8988T (cell line): ENCODE measurements around the gene PTPRM.
"Not testable (repeated sequence)": the region's sequence is repeated elsewhere in the genome, so short reads cannot be mapped to it uniquely, and the experiment has no call there.

Experiments used
- DNase-seq: peaks from one replicate; pipeline ENCODE4 v3.0.0; 2011

PTPRM gene

DNA sequence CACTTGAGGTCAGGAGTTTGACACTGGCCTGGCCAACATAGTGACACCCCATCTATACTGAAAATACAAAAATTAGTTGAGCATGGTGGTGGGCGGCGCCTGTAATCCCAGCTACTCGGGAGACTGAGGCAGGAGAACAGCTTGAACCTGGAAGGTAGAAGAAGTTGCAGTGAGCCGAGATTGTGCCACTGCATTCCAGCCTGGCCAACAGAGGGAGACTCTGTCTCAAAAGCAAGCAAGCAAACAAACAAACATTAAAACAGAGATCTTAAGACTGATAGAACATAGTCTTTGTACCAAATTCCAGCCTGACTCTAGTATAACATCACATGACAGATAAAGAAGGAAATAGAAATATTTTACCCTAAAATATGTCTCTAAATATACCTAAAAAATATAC is 168.1 kb downstream of the PTPRM start:
- no peak for DNase-seq

DNA sequence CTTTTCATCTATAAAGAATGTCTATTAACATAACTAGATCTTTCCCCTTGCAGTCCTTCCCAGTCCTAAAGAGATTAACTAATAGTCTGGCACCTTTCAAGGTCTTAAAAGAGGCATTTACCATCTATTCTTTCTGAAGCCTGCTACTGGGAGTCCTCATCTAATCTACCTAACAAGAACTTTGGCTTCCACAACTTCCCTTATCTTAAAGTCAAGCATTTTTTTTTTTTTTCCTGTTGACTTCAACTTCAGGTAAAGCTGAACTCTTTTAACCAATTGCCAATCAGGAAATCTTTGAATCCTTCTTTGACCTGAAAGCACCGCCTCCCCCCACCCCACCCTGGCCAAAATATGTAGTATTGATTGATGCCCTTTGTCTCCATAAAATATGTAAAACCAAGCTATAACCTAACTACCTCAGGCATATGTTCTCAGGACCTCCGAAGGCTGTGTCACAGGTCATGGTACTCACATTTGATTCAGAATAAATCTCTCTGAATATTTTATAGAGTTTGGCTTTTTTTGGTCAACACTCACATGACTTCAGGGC is 168.6 kb downstream of the PTPRM start:
- DNase-seq: no peak

- DNase-seq: not testable (repeated sequence)
Measured at GRCh38 chr18:7736526-7736925, 169.4 kb downstream of the PTPRM start.

- DNase-seq: no peak
Measured at GRCh38 chr18:7737550-7737949, 170.4 kb downstream of the PTPRM start.

DNA sequence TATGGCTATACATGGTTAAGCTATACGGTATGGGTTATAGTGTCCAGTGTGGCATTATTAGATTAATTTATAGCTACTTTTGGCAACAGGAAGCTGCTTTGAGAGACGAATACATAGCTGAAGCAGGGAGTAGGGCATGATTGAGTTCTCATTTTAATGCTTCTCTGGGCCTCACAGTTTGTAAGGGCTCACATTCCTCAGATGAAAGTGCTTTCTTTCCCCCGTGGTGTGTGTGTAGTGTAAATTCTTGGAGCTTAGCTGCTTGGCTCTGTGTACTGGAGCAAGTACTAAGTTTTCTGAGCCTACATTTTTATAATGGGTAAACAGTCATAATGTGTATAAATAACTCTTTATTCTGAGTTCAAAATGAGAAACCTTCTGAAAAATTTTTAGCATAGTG is 173.7 kb downstream of the PTPRM start:
- no peak for DNase-seq

DNA sequence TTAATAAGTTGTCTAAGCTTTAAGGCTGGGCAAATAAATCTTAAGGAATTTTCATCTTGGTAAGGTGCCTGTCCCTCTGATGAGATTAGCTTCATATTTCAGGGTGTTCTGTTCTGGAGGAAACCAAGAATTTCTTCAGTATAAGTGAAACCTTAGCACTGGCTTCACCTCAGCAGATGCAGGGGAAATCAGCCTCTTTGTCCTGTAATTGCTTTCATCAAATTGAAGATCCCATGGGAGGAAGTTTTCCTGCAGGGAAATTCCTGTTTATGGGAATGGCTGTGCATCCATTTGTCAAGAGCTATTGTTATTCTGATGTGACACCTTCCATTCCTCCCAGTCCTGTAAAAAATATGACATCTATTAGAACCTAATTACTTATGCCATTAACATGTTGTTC is 174.5 kb downstream of the PTPRM start:
- no peak for DNase-seq

- DNase-seq: no peak
Measured at GRCh38 chr18:7742224-7742623, 175.1 kb downstream of the PTPRM start.

DNA sequence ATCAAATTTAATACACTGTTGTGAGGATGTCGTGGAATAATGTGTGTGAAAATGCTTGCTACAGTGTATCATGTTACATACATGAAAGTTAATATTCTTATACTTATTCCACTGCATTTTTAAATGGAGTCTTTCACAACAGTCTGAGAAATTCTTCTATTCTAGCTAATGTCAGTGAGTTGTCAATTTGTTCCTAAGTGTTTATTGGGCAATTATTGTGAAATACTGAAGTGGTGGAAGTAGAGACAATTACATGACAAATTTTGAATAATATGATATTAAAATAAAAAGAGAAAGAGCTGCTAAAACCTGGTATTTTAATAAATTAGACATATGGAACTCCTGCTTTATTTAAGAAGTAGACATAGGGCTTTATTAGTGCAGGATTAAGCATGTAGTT is 176.1 kb downstream of the PTPRM start:
- no peak for DNase-seq

GRCh38 chr18:7746106-7746505 is 179.0 kb downstream of the PTPRM start:
- DNase-seq: no peak

- no peak for DNase-seq
Measured at GRCh38 chr18:7748251-7749007, 181.3 kb downstream of the PTPRM start.

GRCh38 chr18:7749008-7749405 is 181.9 kb downstream of the PTPRM start:
- DNase-seq: no peak

- no peak for DNase-seq
Measured at GRCh38 chr18:7749510-7749981, 182.4 kb downstream of the PTPRM start.

GRCh38 chr18:7750095-7750663 is 183.1 kb downstream of the PTPRM start:
- no peak for DNase-seq

GRCh38 chr18:7750966-7751365 is 183.8 kb downstream of the PTPRM start:
- DNase-seq: no peak

DNA sequence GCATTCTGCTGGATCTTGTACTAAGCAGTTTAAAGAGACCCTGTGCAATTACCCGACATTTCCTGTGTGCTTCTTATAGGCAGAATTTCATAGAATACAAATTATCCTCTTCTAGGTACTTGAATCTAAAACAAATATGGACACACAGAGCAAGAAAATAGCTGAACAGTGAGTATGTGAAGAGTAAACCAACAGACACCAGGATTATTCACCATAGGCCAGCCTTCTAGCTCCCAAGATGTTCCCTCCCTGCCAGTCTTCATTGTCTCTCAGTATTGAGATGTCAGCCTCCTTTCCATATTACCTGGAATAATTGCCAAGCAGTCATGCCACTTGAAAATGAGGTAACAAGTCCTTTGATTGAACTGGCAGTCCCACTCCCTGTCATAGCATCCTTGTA is 187.1 kb downstream of the PTPRM start:
- DNase-seq: no peak

- no peak for DNase-seq
Measured at GRCh38 chr18:7754725-7755181, 187.6 kb downstream of the PTPRM start.

- DNase-seq: no peak
Measured at GRCh38 chr18:7755753-7756475, 188.8 kb downstream of the PTPRM start.

DNA sequence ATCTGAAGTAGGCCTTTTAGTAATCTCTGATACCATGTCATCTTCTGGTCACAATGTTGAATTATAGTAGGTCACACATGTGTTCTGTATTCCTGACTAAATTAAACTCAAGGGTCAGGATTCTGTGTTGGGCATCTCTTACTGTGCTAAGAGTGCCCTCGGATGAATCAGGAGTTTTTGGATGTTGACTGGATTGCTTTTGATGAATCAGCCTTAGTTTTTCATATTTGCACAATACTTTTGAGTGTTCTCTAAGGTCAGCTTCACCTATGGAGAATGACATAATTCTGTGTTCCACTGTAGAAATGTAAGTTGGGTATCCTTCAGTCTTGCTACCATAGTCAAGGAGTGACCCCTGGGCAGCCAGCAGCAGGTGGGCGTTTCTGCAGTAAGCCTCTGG is 190.1 kb downstream of the PTPRM start:
- DNase-seq: no peak

GRCh38 chr18:7758764-7759163 is 191.6 kb downstream of the PTPRM start:
- no peak for DNase-seq

- no peak for DNase-seq
Measured at GRCh38 chr18:7760967-7761948, 194.1 kb downstream of the PTPRM start.

DNA sequence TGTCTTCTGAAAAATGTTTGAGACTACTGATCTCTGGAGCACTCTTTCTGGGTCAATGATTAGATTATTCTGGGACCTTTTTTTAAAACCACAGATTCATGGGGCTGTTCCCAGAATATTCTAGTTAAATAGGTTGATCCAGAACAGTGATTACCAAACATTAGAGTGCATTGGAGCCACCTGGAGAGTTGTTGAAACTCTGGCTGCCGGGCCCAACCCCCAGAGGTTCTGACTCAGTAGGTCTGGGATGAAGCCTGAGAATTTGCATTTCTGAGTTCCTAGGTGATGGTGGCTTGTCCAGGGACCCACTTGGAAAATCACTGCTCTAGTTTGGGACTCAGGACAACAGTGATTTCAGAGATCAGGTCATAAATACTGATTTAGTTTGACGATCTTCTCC is 197.3 kb downstream of the PTPRM start:
- DNase-seq: no peak

GRCh38 chr18:7766346-7766745 is 199.2 kb downstream of the PTPRM start:
- DNase-seq: no peak
